ENCODE results near the gene HLA-DRB1. TPM values are rescaled to one million over a fixed set of nuclear protein-coding genes. Genes with fewer than 3 reads are reported as not detected.

HLA-DRB1 gene
- total RNA-seq (2022; extraction: Qiagen RNA extraction) = not detected in 5 replicates

GRCh38 chr6:32589596-32590449 lies at the start of gene HLA-DRB1:
HLA-DRB1 (minus strand) TSS chr6:32589848; CDS start chr6:32589742, 106 bp downstream.

GRCh38 chr6:32637219-32637880 lies 47.7 kb upstream of the HLA-DRB1 start, which contains the start of gene HLA-DQA1:
HLA-DQA1 (plus strand) TSS chr6:32637406; CDS start chr6:32637459, 53 bp downstream.

GRCh38 chr6:32529697-32530430 lies 59.8 kb downstream of the HLA-DRB1 start, which contains the start of gene HLA-DRB5:
HLA-DRB5 (minus strand) TSS chr6:32530287; CDS start chr6:32530224, 63 bp downstream.

Other genes starting within 250 kb of the HLA-DRB1 start
- not detected in 5 replicates for gene TSBP1, start 217.9 kb downstream of the HLA-DRB1 start, total RNA-seq (2022; extraction: Qiagen RNA extraction)
- not detected in 5 replicates for gene BTNL2, start 182.7 kb downstream of the HLA-DRB1 start, total RNA-seq (2022; extraction: Qiagen RNA extraction)
- not detected in 5 replicates for gene HLA-DRA, start 150.0 kb downstream of the HLA-DRB1 start, total RNA-seq (2022; extraction: Qiagen RNA extraction)
- gene HLA-DRB5, start 59.6 kb downstream of the HLA-DRB1 start, total RNA-seq (2022; extraction: Qiagen RNA extraction) = not detected in 5 replicates
- gene HLA-DQA1, start 47.6 kb upstream of the HLA-DRB1 start, total RNA-seq (2022; extraction: Qiagen RNA extraction) = not detected in 5 replicates
- gene HLA-DQB1, start 76.8 kb upstream of the HLA-DRB1 start, total RNA-seq (2022; extraction: Qiagen RNA extraction) = not detected in 5 replicates
- not detected in 5 replicates for gene HLA-DQA2, start 151.5 kb upstream of the HLA-DRB1 start, total RNA-seq (2022; extraction: Qiagen RNA extraction)
- not detected in 5 replicates for gene HLA-DQB2, start 173.7 kb upstream of the HLA-DRB1 start, total RNA-seq (2022; extraction: Qiagen RNA extraction)
- gene HLA-DOB, start 227.2 kb upstream of the HLA-DRB1 start, total RNA-seq (2022; extraction: Qiagen RNA extraction) = 0.10 to 0.21 TPM (median 0.15 TPM) in 5 replicates
- 16.7 to 19.1 TPM (median 18.1 TPM) in 5 replicates for gene TAP2, start 248.9 kb upstream of the HLA-DRB1 start, total RNA-seq (2022; extraction: Qiagen RNA extraction)